HPDE6-E6E7 (cell line): ENCODE measurements around the gene EPN3.

Source experiments
- DNase-seq: peaks from one replicate; pipeline ENCODE4 v3.0.0; 2011; ENCODE audit warnings: missing footprints; ENCODE audit errors: extremely low spot score

The EPN3 gene

DNA sequence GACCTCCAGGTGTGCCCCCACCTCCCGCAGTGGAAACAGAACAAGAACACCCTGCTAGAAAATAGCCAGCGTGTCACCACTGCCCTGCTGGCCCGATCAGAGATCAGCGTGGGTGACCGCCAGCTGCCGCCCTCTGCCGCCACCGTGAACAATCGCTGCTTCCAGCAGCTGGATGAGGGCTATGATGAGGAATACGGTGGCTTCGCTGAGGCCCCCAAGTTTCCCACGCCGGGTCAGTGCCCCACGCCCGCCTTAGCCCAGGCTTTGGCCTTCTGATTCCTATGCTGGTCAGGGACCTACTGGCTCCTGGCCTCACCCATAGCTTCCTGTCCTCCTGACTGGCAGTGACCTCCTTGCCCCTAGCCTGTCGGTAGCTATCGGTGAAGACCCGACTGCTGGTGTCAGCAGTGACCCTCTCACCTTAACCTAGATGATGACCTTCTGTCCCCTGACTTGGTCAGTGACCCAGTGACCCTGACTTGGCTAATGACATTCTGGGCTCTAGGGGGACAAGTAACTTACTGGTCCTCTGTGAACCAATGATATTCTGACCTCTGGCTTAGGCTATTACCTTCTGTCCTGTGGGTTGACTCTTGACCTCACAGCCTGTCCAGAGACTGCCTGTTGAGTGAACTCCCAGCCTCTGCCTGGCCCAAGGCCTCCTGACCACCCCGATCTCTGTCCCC lies 16.9 kb downstream of the EPN3 start:
- DNase-seq = no peak

- no peak for DNase-seq
These were observed 17.4 kb downstream of the EPN3 start for GRCh38 chr17:50549969-50550368.

- no peak for DNase-seq
These were observed 18.3 kb downstream of the EPN3 start for GRCh38 chr17:50550661-50551432.

- DNase-seq = no peak
These were observed 18.9 kb downstream of the EPN3 start for GRCh38 chr17:50551433-50551815.

GRCh38 chr17:50551884-50552283 lies 19.3 kb downstream of the EPN3 start:
- no peak for DNase-seq

DNA sequence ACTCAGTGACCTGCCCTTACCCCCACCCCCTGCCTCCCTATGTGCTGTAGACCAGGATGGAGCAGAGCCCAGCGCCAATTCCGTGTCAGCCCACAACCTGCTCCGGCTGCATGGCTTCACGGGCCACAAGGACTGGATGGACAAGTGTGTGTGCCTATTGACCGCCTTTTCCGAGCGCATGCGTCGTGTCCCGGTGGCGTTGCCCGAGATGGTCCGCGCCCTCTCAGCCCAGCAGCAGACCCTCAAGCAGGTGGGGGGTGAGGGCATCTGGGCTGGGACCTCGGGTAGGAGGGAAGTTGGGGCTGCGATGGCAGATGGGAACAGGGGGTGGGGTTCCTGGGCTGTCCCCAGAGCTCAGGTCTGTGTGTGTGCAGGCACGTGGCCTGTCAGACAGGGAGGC lies 21.7 kb downstream of the EPN3 start:
- DNase-seq = no peak

- no peak for DNase-seq
These were observed 24.3 kb downstream of the EPN3 start for GRCh38 chr17:50556803-50557202.

DNA sequence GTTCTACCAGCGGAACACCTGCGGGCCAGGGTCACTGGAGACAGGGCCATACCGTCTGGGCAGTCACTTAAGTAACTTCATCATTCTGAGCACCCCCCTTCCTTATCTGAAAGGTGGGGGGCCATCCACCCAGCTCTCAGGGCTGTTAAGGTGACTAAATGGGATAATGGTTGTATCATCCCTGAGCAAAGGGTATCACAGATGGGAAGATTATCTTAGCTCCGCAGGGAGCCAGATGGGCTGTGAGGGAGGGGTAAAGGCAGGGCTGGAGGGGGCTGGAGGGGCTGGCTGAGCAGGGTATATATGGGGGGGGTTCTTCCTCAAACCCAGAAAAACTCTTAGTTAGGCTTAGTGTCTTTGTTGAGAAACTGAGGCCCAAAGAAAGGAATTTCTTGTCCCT lies 25.1 kb downstream of the EPN3 start:
- DNase-seq = no peak

- no peak for DNase-seq
These were observed 25.6 kb downstream of the EPN3 start for GRCh38 chr17:50558091-50558490.

- DNase-seq = no peak
These were observed 26.0 kb downstream of the EPN3 start for GRCh38 chr17:50558581-50558940.

GRCh38 chr17:50558941-50559614 lies 26.5 kb downstream of the EPN3 start:
- DNase-seq = no peak

GRCh38 chr17:50559674-50560184 lies 27.2 kb downstream of the EPN3 start:
- DNase-seq = peak; percentile 54

- peak; percentile 93 for DNase-seq
These were observed 27.8 kb downstream of the EPN3 start, which contains the start of gene CACNA1G for GRCh38 chr17:50560185-50560824. Gene CACNA1G, plus strand, starts transcription at chr17:50560715. Its CDS starts 745 bp downstream, at chr17:50561460.

GRCh38 chr17:50560931-50561745 lies 28.6 kb downstream of the EPN3 start:
- DNase-seq = no peak

GRCh38 chr17:50561746-50562141 lies 29.2 kb downstream of the EPN3 start:
- no peak for DNase-seq

- DNase-seq = no peak
These were observed 29.9 kb downstream of the EPN3 start for GRCh38 chr17:50562242-50563091.

GRCh38 chr17:50563092-50563511 lies 30.6 kb downstream of the EPN3 start:
- no peak for DNase-seq

DNA sequence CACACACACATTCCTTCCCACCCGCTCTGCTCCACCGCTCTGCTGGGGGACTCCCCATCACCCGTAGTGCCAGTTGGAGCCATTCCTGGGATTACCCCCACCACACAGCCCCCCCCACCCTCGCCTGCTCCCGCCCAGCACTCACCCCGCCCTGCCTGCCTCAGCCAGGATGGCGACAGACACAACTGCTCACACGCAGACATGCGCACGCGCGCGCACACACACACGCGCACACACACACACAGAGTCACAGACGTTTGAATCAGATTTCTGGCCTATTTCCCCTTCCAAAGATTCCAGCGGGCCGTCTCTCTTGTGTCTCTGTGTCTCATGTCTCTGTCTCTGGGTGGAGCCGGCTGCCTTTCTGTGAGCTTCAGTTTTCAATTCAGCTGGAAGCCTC lies 32.4 kb downstream of the EPN3 start:
- DNase-seq = no peak

DNA sequence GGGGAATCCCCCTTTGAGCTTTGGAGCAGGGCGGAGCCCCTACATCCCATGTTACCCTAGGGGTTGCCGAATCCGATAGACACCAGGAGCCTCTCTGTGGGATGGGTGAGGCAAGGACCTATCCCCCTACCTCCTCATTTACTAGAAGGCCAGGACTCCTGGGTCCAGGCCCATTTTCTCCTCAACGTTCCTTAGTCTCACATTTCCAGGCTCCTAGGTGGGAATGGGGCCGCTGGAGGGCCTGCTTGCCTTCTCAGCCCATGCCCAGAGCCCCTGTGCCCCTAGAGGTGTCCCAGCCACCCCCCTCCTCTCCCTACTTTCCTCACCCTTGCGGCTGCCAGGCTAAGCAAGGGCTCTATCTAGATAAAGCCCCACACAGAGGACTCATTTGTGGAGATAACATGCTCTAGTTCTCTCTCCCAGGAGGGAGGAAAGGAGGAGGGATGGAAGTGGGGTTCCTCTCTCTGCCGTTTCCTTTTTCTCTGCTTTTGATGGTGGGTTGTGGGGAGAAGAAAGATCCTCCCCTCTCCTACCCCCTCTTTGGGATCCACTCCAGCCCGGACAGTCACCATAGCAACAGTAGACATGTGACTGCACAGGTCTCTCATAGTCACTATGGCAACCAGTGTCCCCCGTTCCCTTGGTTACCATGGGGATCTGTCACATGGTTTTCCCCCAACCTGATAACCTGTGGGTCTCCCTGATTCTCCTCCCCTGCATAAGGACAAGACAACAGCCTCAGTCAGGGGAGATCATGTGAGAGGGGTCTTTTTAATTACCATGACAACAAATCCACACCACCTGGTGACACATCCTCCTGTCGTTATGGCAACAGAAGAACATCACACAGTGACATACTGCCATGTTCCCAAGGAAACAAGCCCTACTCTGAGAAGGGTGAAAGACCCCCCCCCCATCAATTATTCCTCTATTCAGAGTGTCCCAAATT lies 33.1 kb downstream of the EPN3 start:
- DNase-seq = no peak
